GM12801 (cell line): ENCODE results near the gene PRSS58.

Experiments
- CTCF ChIP-seq: IDR thresholded peaks from one replicate; pipeline ENCODE4 v1.5.1; 2011; ENCODE audit warnings: control low read depth; ENCODE audit not compliant: insufficient read length; ENCODE audit errors: extremely low read depth

Gene PRSS58

GRCh38 chr7:142257958-142258357, at the start of gene PRSS58:
Gene PRSS58, minus strand, starts transcription at chr7:142258058. Its CDS starts 351 bp downstream, at chr7:142257707.
- TF ChIP-seq CTCF = no peak

GRCh38 chr7:142307246-142307900, 49.5 kb upstream of the PRSS58 start:
- TF ChIP-seq CTCF = no peak

GRCh38 chr7:142303650-142304049, 45.8 kb upstream of the PRSS58 start:
- no peak for TF ChIP-seq CTCF

- no peak for TF ChIP-seq CTCF
Observed at GRCh38 chr7:142301923-142302550, 44.2 kb upstream of the PRSS58 start.

GRCh38 chr7:142301299-142301698, 43.4 kb upstream of the PRSS58 start:
- no peak for TF ChIP-seq CTCF

- TF ChIP-seq CTCF = no peak
Observed at GRCh38 chr7:142300689-142301088, 42.8 kb upstream of the PRSS58 start.

- no peak for TF ChIP-seq CTCF
Observed at GRCh38 chr7:142299237-142299781, 41.5 kb upstream of the PRSS58 start.
